GM18858 (cell line): ENCODE results near the gene CUL1.

Source experiments
- ATAC-seq: cut with Tn5 transposase; IDR thresholded peaks from one replicate; pipeline ENCODE4 v1.9.1; 2021; ENCODE audit not compliant: unreplicated experiment

CUL1 gene

DNA sequence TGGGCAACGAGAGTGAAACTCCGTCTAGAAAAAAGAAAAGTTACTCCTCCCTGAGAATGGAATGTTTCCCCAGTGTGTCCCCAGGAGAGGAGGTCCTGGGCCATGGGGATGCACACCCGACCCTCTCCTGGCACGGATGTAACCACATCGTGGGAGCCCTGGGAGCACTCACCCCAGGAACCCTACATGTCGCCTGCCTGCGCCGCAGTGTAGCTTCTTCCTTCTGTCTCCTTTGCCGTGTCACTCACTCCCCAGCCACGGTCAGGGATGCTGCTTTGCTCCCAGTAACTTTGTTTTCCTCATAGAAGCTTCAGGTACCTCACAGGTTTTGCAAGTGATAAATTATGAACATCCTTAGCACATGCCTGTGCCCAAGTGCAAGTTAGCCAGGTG lies 103.4 kb downstream of the CUL1 start:
- no peak for ATAC-seq

DNA sequence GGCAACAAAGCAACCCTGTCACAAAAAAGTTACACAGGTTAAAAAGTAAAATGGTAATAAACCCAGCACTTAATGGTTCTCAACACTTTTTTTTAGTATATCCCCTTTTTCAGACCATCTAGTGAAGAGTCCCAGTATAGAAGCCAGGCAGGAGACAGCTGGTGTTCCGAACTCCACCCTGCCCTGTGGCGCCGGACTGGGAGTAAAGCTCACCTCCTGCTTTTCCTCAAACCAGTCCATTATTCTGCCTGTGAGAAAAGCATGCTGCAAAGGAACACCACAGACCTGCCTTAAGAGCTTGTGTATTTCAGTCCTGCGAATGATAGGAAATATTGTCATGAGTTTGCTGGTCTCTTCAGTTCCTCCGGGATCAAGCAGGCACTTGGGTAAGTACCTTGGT lies 104.4 kb downstream of the CUL1 start:
- no peak for ATAC-seq

GRCh38 chr7:148804343-148805235 lies 105.9 kb downstream of the CUL1 start:
- no peak for ATAC-seq

- ATAC-seq = no peak
These were observed 107.5 kb downstream of the CUL1 start for GRCh38 chr7:148806187-148806586.

DNA sequence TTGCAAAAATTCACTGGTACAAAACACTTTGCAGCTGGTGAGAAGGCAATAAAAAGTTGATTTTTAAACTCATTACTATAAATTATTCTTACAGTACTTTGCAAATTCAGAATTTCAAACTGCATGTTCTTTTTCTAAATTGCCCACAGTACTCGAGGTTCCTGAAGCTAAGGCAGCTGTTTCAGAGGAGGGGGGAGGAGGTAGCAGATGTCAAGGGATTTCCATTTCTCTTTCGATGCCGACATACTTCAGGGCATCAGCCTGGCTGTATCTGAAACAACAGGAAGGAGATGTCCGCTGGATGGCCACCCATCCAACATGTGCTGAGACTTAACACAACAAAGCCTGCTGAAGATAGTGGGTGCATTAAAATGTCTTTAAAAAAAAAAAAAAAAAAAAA lies 108.7 kb downstream of the CUL1 start:
- ATAC-seq = no peak

DNA sequence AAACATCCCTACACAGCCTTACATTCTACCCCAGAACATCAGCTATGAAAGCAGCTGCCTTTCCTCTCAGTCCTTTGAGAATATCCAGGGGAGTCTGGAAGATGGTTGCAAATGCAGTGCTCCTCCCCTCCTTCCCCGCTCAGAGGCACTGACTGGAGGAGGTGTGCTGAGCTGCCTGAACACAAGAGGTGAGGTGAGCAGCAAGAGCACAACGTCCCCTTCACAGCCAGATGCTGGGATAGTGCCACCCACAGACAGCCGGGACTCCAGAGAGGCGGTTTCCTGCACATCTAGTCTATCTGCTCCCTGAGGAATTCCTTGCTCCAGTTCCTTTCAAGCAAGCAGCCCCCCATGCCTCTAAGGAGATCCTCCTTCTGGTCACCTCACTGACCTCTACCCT lies 111.2 kb downstream of the CUL1 start:
- ATAC-seq = no peak

DNA sequence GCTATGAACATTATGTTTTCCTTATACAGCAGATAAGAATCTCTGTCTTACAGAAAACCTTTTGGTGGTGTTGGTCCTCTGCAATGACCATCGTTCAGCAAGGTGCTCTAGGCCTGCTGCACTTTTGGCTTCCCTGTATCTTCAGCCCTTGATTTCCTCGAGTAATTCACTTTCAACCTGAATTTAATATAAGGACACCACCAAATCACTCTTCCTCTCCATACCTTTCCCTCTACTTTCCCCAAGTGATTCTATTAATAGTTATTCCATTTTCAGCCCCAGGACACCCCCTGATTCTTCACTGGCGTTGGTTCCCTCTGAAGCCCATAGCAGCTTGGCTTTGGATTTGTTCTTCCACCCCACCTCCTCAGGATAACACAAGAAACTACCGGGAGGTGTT lies 113.2 kb downstream of the CUL1 start:
- ATAC-seq = no peak

DNA sequence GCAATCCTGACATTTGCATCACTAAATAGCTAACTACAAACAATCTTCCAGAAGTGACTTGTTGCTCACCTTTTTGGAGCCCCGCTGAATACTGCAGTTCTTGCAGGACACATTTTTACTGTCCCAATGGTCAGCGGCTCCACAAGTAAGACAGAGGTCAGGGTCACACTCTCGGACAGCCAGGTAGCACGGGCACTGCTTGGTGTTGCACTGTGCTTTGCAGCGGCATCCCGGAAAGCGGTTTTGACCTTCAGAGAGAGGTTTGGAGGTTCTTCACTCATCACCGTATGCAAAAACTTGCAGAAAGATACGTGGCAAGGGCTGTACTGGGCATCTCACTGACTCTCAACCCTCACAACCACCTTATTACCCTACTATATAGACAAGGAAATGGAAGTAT lies 115.2 kb downstream of the CUL1 start:
- ATAC-seq = no peak

DNA sequence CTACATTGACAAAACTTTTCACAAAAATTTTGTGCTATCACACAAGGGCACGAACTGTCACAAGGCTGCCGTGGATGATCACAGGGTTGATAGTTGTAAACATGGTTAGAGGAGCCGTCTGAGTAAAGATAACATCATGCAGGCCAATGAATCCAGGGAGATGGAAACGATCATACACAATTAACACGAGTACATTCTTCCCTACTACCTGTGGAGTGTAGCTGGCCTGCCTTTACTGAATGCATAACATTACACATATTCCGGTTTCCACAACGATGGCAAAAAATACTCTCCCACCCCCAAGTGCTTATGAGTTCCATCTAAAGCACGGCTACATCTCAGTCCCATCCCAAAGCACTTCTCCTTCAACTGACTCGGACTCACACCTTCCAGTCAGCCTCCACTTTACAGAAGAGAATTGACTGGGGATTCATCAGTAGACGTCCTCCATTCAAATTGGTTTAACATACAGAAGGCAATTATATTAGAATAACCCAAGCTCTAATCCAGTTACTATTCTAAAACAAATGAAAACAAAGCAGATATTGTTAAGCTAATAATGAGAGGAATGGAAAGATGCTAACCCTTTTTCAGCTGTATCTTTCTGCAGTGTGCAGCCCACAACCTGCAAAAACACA lies 116.3 kb downstream of the CUL1 start:
- no peak for ATAC-seq

DNA sequence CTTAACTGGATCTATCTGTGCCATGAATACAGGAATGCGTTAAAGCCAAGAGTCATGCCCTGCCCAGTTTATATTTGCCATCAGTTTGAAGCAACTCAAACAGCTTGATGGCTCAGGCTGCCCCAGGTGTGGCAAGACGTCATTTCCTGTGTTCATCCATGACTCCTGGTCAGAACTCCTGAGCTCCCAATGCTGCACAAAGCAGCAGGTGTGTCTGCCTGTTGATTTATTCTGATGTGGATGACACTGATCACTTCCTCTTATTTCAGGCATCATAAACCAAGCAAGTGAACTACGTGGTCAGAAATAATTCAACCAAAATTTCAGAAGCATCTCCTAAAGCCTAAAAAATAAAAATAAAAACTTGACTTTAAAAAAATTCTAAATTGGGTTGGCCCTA lies 116.9 kb downstream of the CUL1 start:
- no peak for ATAC-seq

DNA sequence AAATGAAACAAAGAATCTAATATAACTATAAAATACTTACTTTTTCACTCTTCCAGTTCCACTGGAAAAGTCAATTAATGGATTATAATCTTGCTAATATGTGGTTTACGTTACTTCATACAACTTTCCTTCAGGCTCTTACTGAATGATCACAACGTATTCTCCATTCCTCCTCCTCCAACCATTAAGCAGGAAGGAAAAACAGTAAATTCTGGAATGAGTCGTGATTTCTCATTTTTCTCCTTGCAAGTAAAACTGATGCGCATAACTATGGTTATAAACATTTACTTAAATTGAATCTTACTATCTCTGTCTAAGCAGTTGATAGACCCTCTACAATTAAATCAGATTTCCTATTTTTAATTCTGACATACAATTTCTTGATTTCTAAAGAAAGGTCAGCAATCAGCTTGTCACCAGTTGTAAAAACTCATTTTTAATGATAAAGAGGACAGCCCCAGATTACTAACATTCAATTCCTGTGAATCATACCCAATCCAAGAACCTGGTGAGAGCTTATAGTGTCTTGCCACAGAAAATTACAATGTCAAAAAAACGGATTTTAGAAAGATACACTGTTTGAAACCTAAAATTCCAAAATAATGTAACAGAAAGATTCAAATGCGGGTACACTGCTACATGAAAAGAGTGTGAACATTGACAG lies 121.1 kb downstream of the CUL1 start:
- no peak for ATAC-seq

DNA sequence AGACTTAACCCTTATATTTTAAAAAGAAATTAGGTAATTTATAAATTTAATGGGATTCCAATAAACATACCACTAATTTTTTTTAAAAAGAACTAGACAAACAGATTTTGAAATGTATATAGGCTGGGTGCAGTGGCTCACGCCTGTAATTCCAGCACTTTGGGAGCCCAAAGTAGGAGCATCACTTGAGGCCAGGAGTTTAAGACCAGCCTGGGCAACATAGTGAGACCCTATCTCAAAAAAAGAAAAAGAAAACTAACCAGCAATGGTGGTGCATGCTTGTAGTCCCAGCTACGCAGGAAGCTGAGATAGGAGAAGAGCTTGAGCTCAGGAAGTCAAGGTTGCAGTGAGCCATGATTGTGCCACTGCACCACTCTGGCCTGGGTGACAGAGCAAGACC lies 122.7 kb downstream of the CUL1 start:
- ATAC-seq = no peak

DNA sequence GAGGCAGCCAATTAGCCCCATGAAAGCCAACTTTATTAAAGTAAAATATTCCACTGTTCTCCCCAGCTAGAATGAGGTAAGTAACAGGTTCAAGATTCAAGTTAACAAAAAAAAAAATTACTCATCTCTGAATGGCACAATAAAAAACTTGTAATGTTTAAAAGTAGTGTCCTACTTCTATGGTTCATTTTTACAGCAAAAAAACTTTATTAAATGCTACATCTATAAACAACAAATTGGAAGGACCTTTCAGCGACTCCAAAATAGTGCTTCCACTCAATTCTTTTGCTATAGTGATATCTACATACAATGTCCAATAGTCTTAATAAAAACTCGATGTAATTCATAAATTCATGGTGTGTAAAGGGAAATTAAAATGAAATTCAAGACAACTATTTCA lies 126.2 kb downstream of the CUL1 start:
- no peak for ATAC-seq

- ATAC-seq = no peak
These were observed 126.6 kb downstream of the CUL1 start for GRCh38 chr7:148825338-148825737.

DNA sequence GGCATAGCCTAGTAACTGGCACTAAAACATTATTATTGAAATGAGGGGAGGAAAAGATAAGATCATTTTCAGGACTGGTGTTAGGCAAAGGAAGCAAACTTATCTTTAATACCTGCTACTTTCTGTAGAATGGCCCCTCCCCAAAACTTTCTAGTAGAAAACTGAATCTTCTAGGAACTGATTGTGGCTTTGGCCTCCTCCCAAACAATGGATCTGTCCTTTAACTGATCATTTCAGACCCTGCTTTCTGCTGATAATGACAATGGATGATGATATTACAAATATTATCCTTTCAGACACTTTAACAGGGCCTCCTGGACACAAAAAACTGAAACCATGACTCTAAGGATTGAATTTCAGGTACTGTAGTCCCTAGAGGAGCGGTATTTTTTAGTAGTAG lies 130.3 kb downstream of the CUL1 start:
- ATAC-seq = no peak

GRCh38 chr7:148830897-148831692 lies 132.4 kb downstream of the CUL1 start:
- no peak for ATAC-seq

DNA sequence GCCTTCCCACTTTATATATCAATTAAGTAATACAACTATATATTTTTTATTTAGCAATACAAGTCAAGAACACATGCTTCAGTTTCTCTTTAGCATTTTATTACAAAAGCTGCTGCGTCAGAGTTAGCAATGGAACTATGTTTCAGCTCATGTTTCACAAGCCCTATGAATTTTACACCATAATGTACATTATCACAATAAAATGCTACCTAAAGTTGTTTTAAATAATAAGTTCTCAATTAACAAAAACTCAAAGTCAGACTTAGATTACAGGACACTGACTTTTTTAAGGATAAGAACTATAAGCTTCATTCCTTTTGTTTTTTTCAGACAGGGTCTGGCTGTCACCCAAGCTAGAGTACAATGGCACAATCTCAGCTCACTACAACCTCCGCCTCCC lies 133.1 kb downstream of the CUL1 start:
- ATAC-seq = no peak

GRCh38 chr7:148834605-148835004 lies 135.9 kb downstream of the CUL1 start:
- ATAC-seq = no peak

GRCh38 chr7:148835854-148836253 lies 137.2 kb downstream of the CUL1 start:
- ATAC-seq = no peak

GRCh38 chr7:148838905-148839304 lies 140.2 kb downstream of the CUL1 start:
- ATAC-seq = no peak
